NCI-H748 (cell line): ENCODE results near the gene RUNX3.
A peak's percentile ranks its signal among the peaks of the same experiment; 100 is the strongest.
"Not testable (repeated sequence)": the region's sequence is repeated elsewhere in the genome, so short reads cannot be mapped to it uniquely, and the experiment has no call there.

ENCODE experiments used
- DNase-seq: peaks from one replicate; lab custom pipeline; 2025; ENCODE audit not compliant: unreplicated experiment; lab: John Stamatoyannopoulos, UW

RUNX3 gene

DNA sequence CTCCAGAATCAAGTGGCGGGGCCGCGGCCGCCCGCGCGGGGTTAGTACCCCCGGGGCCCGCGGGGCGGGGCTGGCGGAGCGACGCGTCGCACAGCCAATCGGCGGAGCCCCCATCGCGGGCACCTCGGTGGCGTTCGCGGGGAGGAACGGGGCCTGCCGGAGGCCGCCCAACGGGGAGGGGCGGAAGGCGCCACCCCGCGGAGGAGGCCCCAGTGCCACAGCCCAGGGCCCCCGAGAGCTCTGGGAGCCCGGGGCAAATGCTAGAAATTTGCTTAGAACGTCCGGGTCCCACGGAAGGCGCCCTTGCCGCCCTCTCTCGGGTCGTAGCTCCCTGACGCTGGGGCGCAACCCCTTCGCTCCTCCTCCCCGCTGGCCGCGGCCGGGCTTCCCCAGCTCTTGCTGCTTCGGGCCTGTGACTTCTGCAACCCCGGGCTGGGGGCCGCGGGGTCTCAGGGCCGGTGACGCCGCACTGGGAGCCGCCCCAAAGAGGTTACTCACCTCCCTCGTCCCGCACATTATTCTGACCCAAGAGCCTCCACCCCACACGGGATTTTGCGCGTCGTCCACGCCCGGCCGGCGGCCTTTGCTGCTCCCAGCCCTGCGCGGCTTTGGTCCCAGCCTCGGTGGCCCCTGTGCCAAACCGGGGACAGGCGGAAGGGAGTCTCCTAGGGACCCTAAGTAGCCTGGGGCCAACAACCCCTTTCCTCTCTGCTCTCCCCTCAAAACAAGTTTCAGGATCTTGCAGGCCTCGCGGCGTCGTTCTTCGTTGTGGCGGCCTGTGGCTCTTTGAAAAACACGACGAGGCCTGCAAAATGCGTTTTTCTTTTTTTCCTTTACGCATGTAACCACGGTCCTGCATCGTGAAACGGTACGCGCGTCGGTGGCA is at the start of gene RUNX3:
TSS of gene RUNX3 (minus strand) at position 17 of the 886 bp plus-strand sequence. CDS start 408 bp downstream, outside the sequence.
- peak; percentile 69 for DNase-seq

GRCh38 chr1:24979232-24979631 is 49.2 kb upstream of the RUNX3 start:
- not testable (repeated sequence) for DNase-seq

GRCh38 chr1:24978383-24979032 is 48.4 kb upstream of the RUNX3 start:
- no peak for DNase-seq

- no peak for DNase-seq
Observed at GRCh38 chr1:24975391-24975790, 45.3 kb upstream of the RUNX3 start.

DNA sequence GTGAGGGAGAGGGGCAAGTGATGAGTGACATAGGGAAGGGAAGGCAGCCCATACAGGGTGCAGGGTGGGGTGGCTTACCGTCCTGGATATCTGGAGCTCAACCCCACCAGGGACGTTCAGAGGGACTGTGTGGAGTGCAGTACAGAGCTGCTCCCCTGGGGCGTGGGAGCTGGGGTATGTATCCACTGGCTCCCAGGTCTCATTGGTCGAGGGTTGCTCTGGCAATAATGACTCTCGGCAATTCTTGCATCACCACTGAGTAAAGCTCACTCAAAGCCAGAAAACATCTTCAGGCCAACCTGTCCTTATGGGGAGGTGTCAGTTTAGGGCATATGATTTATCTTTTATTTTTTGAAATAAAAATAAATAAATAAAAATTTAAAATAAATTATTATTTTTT is 43.2 kb upstream of the RUNX3 start:
- DNase-seq: no peak

DNA sequence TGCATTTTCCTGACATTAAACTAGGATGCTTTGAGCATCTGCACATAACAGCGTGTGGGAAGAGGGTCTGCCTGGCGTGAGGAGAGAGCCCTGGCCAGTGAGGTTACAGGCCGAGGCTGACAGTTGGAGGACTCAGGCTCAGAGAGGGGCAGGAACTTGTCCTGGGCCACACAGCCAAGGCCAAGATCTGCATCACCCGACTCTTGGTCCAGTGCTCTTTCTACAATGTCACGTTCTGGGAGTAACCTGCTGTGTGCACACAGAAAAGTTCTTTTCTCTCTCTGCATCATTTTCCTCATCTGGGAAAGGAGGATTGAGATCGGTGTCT is 42.8 kb upstream of the RUNX3 start:
- no peak for DNase-seq

DNA sequence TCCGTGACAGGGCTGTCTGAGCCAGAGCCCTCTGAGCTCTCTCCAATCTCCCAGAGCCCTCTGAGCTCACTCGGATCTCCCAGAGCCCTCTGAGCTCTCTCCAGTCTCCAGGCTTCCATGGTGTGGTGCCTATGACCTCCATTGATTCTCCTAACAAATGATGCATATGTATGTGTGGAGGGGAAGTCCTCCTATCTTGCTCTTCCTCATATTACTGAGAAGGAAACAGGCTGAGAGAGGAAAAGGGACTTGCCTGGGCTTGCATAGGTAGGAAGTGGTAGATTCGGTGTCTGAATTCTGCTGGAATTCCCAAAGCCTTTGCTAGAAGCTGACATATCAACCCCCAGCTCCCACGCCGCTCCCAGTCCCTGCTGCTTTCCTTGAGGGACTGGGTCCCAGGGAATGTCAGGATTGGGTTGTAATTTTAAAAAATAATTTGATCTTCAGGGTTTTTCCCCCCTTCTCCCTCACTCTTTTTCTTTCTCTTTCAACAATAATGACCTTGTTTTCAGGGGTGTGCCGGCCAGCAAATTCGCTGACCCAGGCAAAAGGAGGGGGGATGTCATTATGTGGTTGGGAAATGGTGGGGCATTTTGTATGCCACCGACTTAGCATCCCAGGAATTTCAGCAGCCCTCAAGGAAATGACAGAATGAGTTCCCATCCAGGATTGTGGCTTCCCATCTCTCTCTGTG is 42.3 kb upstream of the RUNX3 start:
- no peak for DNase-seq

GRCh38 chr1:24970926-24971875 is 41.1 kb upstream of the RUNX3 start:
- no peak for DNase-seq

DNA sequence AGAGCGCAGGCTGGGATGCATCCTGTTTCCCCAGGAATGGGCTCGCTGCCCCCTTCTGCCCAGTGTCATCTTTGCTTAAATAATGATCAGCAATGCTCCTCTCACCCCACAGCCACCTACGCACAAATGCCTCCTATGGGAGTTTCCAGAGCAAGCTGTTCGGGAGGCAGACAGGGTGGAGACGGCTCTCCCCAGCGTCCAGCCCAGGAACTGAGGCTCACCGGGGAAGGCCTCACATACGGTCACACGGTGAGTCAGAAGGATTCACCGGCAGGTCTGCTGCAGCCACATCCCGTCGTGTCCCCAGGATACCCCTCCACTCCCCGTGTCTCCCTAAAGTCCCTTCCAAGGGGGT is 40.3 kb upstream of the RUNX3 start:
- DNase-seq: no peak

GRCh38 chr1:24969596-24970398 is 39.7 kb upstream of the RUNX3 start:
- DNase-seq: no peak

DNA sequence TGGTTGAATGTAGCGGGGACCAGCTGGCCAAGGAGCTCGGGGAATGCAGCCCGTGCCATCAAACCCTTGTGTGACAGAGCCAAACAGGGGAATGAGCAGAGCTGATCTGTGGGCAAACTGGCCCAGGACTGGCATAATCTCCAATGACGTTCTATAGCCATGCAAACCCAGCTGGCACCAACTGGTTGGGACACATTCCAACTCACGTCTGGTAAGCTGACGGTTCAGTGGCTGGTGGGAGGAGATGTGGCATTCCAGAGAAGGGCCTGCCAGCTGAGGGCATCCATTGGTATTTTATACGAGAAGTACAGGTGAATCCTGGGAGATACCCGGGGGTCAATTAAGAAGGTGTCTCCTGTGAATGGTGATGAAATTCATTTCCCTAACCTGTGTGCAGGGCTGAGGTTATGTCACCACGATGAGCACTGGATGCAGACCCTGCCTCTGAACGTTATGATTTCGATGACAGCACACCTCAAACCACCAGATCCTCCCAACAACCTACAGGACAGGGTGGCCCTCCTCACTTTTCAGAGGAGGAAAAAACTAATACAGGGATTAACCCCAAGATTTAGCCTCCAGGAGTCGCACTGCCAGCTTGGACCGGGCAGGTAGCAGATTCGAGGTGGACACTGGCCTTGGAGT is 39.0 kb upstream of the RUNX3 start:
- no peak for DNase-seq

- DNase-seq: no peak
Observed at GRCh38 chr1:24967962-24968361, 37.9 kb upstream of the RUNX3 start.

DNA sequence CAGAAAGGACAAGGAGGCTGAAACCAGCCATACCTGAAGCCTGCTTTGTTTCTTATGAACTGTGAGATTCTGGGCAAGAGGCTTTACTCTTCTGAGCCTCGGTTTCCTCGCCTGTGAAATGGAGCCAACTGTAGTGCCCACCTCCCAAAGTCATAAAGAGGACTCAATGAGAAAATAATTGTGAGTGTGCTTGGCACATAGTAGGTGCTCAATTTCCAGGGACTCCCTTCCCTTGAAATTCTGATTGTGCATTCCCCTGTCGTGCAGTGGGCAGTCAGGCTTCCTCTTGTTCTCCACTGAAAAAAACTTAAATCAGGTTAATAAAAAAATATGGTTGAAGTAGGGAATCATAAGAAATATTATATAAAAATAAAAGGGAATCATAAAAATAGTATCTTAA is 37.5 kb upstream of the RUNX3 start:
- no peak for DNase-seq

GRCh38 chr1:24966724-24967346 is 36.8 kb upstream of the RUNX3 start:
- DNase-seq: no peak

DNA sequence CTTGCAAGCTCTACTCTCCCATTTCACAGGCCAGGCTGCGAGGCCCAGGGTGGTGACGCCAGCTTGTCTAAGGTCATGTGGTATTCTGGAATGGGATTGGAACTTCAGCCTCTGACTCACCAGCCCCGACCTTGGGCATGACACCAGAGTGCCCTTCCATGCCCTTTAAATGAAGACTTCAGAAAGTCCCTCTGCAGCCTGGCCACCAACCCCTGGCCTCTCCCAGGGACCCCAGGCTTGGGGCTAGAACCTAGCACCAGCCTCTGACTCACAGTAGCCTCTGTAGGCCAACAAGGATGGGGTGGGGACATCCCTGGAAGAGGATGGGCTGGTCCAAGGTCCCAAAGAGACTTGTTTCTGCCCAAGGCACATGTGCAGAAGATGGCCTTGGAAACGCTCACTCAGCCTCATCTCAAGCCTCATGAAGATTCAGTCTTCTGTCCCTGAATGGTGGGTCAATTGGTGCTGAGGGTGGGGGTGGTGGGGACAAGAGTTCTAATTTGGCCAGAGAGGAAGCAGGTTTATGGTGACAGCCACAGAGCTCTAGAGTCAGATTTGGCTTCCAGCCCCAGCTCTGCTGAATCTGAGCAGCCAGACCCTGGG is 36.1 kb upstream of the RUNX3 start:
- no peak for DNase-seq

DNA sequence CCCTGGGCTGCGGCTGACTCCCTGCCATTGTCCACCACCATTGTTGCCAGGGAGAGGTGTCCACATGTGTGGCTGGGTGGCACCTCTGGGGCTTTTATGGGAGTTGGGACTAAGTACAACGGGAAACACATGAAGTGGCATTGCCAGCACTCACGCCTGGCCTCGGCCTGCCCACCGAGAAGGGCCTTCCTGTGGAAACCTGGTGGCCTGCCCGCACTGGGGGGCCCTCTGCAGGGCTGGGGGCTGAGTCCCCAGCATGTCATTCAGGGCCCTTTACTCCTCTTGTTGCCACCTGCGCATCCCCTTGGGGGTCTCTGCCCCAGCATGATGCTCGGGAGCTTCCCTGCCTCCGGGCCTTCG is 35.5 kb upstream of the RUNX3 start:
- DNase-seq: no peak

GRCh38 chr1:24964811-24965570 is 34.9 kb upstream of the RUNX3 start:
- DNase-seq: no peak
